ENCODE results near the gene ACTL6B.

DNA sequence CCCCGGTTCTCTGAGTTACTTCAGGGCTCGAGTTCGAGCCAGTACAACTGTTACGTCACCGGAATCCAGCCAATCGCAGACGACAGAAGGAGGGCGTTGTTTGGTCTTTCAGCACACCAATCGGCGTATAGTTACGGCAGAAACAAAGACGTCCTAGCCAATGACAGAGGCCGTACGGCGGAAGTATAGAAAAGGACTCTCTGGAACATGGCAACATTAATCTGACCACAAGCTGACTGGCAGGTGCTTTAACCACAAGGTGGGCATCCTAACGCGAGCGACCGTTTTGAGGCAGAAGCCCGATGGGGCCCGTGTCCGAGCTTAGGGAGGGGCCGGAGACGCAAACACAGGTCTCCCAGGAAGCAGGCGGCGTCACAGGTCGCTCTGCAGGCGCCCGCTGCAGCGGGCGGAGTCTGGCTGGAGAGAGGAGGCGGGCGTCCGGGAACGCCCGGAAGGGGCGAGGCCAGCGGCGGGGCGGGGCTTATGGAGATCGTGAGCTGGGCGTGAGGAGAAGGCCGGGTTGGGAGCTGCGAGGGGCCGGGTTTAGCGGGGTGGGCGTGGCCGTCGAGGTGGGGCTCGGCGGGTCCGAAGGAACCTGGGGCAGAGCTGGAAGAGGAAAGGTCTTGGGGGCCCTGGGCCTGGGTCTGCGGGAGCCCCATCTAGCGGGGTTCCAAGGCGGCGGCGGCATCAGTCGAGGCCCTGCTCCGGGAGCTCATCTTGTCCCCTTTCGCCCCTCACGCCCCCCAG lies 44.1 kb downstream of the ACTL6B start, which contains the start of gene MOSPD3:
- TF ChIP-seq, protein P1, sequence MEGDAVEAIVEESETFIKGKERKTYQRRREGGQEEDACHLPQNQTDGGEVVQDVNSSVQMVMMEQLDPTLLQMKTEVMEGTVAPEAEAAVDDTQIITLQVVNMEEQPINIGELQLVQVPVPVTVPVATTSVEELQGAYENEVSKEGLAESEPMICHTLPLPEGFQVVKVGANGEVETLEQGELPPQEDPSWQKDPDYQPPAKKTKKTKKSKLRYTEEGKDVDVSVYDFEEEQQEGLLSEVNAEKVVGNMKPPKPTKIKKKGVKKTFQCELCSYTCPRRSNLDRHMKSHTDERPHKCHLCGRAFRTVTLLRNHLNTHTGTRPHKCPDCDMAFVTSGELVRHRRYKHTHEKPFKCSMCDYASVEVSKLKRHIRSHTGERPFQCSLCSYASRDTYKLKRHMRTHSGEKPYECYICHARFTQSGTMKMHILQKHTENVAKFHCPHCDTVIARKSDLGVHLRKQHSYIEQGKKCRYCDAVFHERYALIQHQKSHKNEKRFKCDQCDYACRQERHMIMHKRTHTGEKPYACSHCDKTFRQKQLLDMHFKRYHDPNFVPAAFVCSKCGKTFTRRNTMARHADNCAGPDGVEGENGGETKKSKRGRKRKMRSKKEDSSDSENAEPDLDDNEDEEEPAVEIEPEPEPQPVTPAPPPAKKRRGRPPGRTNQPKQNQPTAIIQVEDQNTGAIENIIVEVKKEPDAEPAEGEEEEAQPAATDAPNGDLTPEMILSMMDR (conservative IDR thresholded peaks at IDR 0.05; ENCODE audit: low read depth, low read length), result no peak
- TF ChIP-seq EZH2phosphoT487 (IDR thresholded peaks at IDR 0.05; ENCODE audit: borderline replicate concordance, low read length) (no peak), EZH2 (IDR thresholded peaks at IDR 0.05; ENCODE audit: low read length, unreplicated experiment) (no peak)

All from PC-3 (cell line).